Upper lobe of right lung (tissue), 1 donor: ENCODE measurements around the gene YKT6. TPM values are rescaled to one million over a fixed set of nuclear protein-coding genes. Genes with fewer than 3 reads are reported as not detected.

Experiments used
- ATAC-seq: fragments of 200-7000 bp; cut with Tn5 transposase; one replicate; pipeline ENCODE4 v1.9.1; 2020; ENCODE audit warnings: mild to moderate bottlenecking, moderate library complexity
- DNase-seq: peaks from one replicate; pipeline ENCODE4 v3.0.0-alpha.2; 2020
- H3K27ac ChIP-seq: fragments of 200-600 bp; one replicate; pipeline ENCODE4 v1.8.0; 2022
- H3K27me3 ChIP-seq: fragments of 200-600 bp; one replicate; pipeline ENCODE4 v1.8.0; 2022; ENCODE audit warnings: mild to moderate bottlenecking
- H3K36me3 ChIP-seq: fragments of 200-600 bp; one replicate; pipeline ENCODE4 v1.8.0; 2022
- H3K4me1 ChIP-seq: fragments of 200-600 bp; one replicate; pipeline ENCODE4 v1.8.0; 2022
- H3K4me3 ChIP-seq: fragments of 200-600 bp; one replicate; pipeline ENCODE4 v1.8.0; 2022; ENCODE audit warnings: mild to moderate bottlenecking
- H3K9me3 ChIP-seq: fragments of 200-600 bp; one replicate; pipeline ENCODE4 v1.8.0; 2022
- CTCF ChIP-seq: fragments of 200-600 bp; IDR thresholded peaks from one replicate; pipeline ENCODE4 v1.8.0; 2022; ENCODE audit warnings: antibody characterized with exemption
- intact Hi-C: fragments of 100-400 bp; cut with DNase I; formaldehyde crosslinking; loops from one replicate; pipeline ENCODE4 v1.11.0; 2022
- total RNA-seq: library from RNA; stranded (reverse); fragmentation: NEBNext Ultra II Directional; extraction: Animal tissue kit (Norgen Biotek cat#: 25700); gene quantifications from one replicate; pipeline ENCODE4 v1.2.1, GENCODE V29; 2021
- donor health status: DM: no; HTN: yes; CAD: no; lungs with severe emphysema.

Gene YKT6
- total RNA-seq, 1 donor from 2014 or later, result 54.7 TPM

- Histone ChIP-seq H3K27ac (no peak overlapping the region), H3K36me3 (no peaks in the 10 kb centered on the region), H3K27me3 (no peaks in the 10 kb centered on the region), H3K4me3 (no peak overlapping the region), H3K9me3 (no peaks in the 10 kb centered on the region), H3K4me1 (peaks cover 5% of the 10 kb centered on the region)
- DNase-seq (no peak), ATAC-seq (no peak)
- intact Hi-C loops, result no loop called here
- TF ChIP-seq CTCF, result no peak
Measured at GRCh38 chr7:44237696-44238095, 36.9 kb downstream of the YKT6 start.

GRCh38 chr7:44238116-44238695, 37.4 kb downstream of the YKT6 start:
- TF ChIP-seq CTCF, result no peak
- Histone ChIP-seq H3K4me3 (no peak overlapping the region), H3K9me3 (no peaks in the 10 kb centered on the region), H3K36me3 (no peaks in the 10 kb centered on the region), H3K27me3 (no peaks in the 10 kb centered on the region), H3K27ac (no peak overlapping the region), H3K4me1 (peaks cover 5% of the 10 kb centered on the region)
- intact Hi-C loops, result no loop called here
- no peak for ATAC-seq
- DNase-seq, result no peak

- H3K4me3 ChIP-seq, result no peak overlapping the region
- H3K27ac ChIP-seq, result no peak overlapping the region
- H3K9me3 ChIP-seq, result no peaks in the 10 kb centered on the region
- H3K4me1 ChIP-seq, result peaks cover 5% of the 10 kb centered on the region
- H3K36me3 ChIP-seq, result no peaks in the 10 kb centered on the region
- no peak for TF ChIP-seq CTCF
- ATAC-seq, result no peak
- H3K27me3 ChIP-seq, result no peaks in the 10 kb centered on the region
- intact Hi-C loops, result no loop called here
- no peak for DNase-seq
Measured at GRCh38 chr7:44239361-44239760, 38.6 kb downstream of the YKT6 start.

GRCh38 chr7:44240376-44240775, 39.6 kb downstream of the YKT6 start:
- ATAC-seq (no peak), DNase-seq (no peak)
- intact Hi-C loops, result no loop called here
- Histone ChIP-seq H3K4me3 (no peak overlapping the region), H3K9me3 (no peaks in the 10 kb centered on the region), H3K4me1 (peaks cover 5% of the 10 kb centered on the region), H3K27ac (no peak overlapping the region), H3K27me3 (no peaks in the 10 kb centered on the region), H3K36me3 (no peaks in the 10 kb centered on the region)
- no peak for TF ChIP-seq CTCF

- Histone ChIP-seq H3K27ac (no peak overlapping the region), H3K27me3 (no peaks in the 10 kb centered on the region), H3K4me3 (no peak overlapping the region), H3K9me3 (no peaks in the 10 kb centered on the region), H3K36me3 (no peaks in the 10 kb centered on the region), H3K4me1 (peaks cover 5% of the 10 kb centered on the region)
- intact Hi-C loops, result no loop called here
- ATAC-seq (peak; percentile 85), DNase-seq (peak; percentile 82)
- peak; percentile 69 for TF ChIP-seq CTCF
Measured at GRCh38 chr7:44240983-44241510, 40.3 kb downstream of the YKT6 start.

GRCh38 chr7:44242091-44242490, 41.3 kb downstream of the YKT6 start:
- Histone ChIP-seq H3K36me3 (no peaks in the 10 kb centered on the region), H3K27ac (no peak overlapping the region), H3K9me3 (no peaks in the 10 kb centered on the region), H3K4me1 (peaks cover 5% of the 10 kb centered on the region), H3K27me3 (no peaks in the 10 kb centered on the region), H3K4me3 (no peak overlapping the region)
- no peak for ATAC-seq
- intact Hi-C loops, result no loop called here
- no peak for TF ChIP-seq CTCF
- DNase-seq, result no peak
